Gastroesophageal sphincter (tissue), 3 donors: Measurements from ENCODE around the gene ATG16L1.

Experiments used
- EP300 ChIP-seq: sonication (generic); formaldehyde crosslinking; IDR thresholded peaks from one replicate; pipeline ENCODE4 v1.6.1; 2017; ENCODE audit warnings: antibody characterized with exemption, mild to moderate bottlenecking
- TF ChIP-seq, protein P1 (sequence below), 4 experiments: fragments of 200-600 bp in 2 of 4; fragments of 450-650 bp in 2 of 4; sonication (generic) in 1 of 4; IDR thresholded peaks; one replicate each; pipeline ENCODE4 v1.5.1; 2017 to 2019; ENCODE audit warnings: antibody characterized with exemption in 4 of 4, mild to moderate bottlenecking in 2 of 4, moderate library complexity in 2 of 4

DNA sequence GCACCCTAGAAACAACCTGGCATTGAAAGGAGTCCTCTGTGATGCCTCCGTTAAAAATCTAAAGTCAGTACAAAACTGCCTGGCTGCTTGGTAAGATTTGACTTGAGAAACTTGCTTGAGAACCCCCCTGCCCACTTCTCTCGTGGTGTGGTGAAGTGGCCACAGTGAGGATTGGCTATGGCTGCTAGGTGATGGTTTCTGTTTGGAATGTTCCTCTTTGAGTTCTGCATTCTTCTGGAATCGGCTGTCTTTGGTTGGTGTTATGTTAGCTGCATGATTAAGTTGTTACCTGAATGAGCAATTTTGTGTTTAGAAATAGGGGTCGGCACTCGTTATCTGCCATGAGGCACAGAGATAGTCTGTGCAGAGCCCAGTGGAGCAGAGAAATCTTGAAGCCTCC is 34.4 kb downstream of the ATG16L1 start:
- no peak for TF ChIP-seq EP300
- TF ChIP-seq, protein P1, sequence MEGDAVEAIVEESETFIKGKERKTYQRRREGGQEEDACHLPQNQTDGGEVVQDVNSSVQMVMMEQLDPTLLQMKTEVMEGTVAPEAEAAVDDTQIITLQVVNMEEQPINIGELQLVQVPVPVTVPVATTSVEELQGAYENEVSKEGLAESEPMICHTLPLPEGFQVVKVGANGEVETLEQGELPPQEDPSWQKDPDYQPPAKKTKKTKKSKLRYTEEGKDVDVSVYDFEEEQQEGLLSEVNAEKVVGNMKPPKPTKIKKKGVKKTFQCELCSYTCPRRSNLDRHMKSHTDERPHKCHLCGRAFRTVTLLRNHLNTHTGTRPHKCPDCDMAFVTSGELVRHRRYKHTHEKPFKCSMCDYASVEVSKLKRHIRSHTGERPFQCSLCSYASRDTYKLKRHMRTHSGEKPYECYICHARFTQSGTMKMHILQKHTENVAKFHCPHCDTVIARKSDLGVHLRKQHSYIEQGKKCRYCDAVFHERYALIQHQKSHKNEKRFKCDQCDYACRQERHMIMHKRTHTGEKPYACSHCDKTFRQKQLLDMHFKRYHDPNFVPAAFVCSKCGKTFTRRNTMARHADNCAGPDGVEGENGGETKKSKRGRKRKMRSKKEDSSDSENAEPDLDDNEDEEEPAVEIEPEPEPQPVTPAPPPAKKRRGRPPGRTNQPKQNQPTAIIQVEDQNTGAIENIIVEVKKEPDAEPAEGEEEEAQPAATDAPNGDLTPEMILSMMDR (IDR thresholded peaks at IDR 0.05): no peak
